ENCODE results near the gene JMJD1C. TPM values are rescaled to one million over a fixed set of nuclear protein-coding genes. Genes with fewer than 3 reads are reported as not detected.

JMJD1C gene
- total RNA-seq, 1 donor from 2014 or later, result 65.0 TPM

- H3K27ac ChIP-seq, result no peak overlapping the region
- H3K36me3 ChIP-seq, result no peaks in the 10 kb centered on the region
- H3K4me3 ChIP-seq, result no peak overlapping the region
- TF ChIP-seq CTCF (IDR thresholded peaks at IDR 0.05), result no peak
- H3K4me1 ChIP-seq, result peaks cover 0 to 13% of the 10 kb centered on the region in 2 donors
- H3K27me3 ChIP-seq, result no peaks in the 10 kb centered on the region
- no peak for DNase-seq (ENCODE audit: low spot score in 2 of 2)
- intact Hi-C loops (cut with DNase I), result no loop called here
- no peaks in the 10 kb centered on the region for H3K9me3 ChIP-seq
Measured at GRCh38 chr10:63416376-63416775, 49.4 kb downstream of the JMJD1C start.

GRCh38 chr10:63415640-63416244 is 50.0 kb downstream of the JMJD1C start:
- intact Hi-C loops (cut with DNase I), result no loop called here
- TF ChIP-seq CTCF (IDR thresholded peaks at IDR 0.05), result no peak
- peaks cover 0 to 10% of the 10 kb centered on the region in 2 donors for H3K4me1 ChIP-seq
- no peak for DNase-seq (ENCODE audit: low spot score in 2 of 2)
- H3K36me3 ChIP-seq, result no peaks in the 10 kb centered on the region
- no peak overlapping the region for H3K4me3 ChIP-seq
- H3K9me3 ChIP-seq, result no peaks in the 10 kb centered on the region
- no peak overlapping the region for H3K27ac ChIP-seq
- no peaks in the 10 kb centered on the region for H3K27me3 ChIP-seq

GRCh38 chr10:63414481-63415260 is 51.1 kb downstream of the JMJD1C start:
- TF ChIP-seq CTCF (IDR thresholded peaks at IDR 0.05), result no peak
- no peak overlapping the region for H3K4me3 ChIP-seq
- no peaks in the 10 kb centered on the region for H3K36me3 ChIP-seq
- no peak overlapping the region for H3K27ac ChIP-seq
- intact Hi-C loops (cut with DNase I), result no loop called here
- peaks cover 0 to 15% of the 10 kb centered on the region in 2 donors for H3K4me1 ChIP-seq
- H3K9me3 ChIP-seq, result no peaks in the 10 kb centered on the region
- DNase-seq (ENCODE audit: low spot score in 2 of 2), result no peak
- no peaks in the 10 kb centered on the region for H3K27me3 ChIP-seq

- TF ChIP-seq CTCF (IDR thresholded peaks at IDR 0.05), result no peak
- H3K27me3 ChIP-seq, result no peaks in the 10 kb centered on the region
- no peak for DNase-seq (ENCODE audit: low spot score in 2 of 2)
- intact Hi-C loops (cut with DNase I), result no loop called here
- no peak overlapping the region for H3K27ac ChIP-seq
- H3K4me1 ChIP-seq, result peaks cover 0 to 19% of the 10 kb centered on the region in 2 donors
- no peaks in the 10 kb centered on the region for H3K9me3 ChIP-seq
- no peak overlapping the region for H3K4me3 ChIP-seq
- no peaks in the 10 kb centered on the region for H3K36me3 ChIP-seq
Measured at GRCh38 chr10:63413429-63413828, 52.3 kb downstream of the JMJD1C start.

- no peak for TF ChIP-seq CTCF (IDR thresholded peaks at IDR 0.05)
- Histone ChIP-seq H3K27me3 (no peaks in the 10 kb centered on the region), H3K9me3 (no peaks in the 10 kb centered on the region), H3K36me3 (no peaks in the 10 kb centered on the region), H3K4me1 (peaks cover 0 to 22% of the 10 kb centered on the region in 2 donors), H3K4me3 (no peak overlapping the region), H3K27ac (no peak overlapping the region)
- DNase-seq (ENCODE audit: low spot score in 2 of 2), result no peak
- intact Hi-C loops (cut with DNase I), result no loop called here
Measured at GRCh38 chr10:63412304-63412703, 53.5 kb downstream of the JMJD1C start.

Data from ascending aorta (tissue), 2 donors.